GM12878 (cell line): ENCODE results near the gene WWC2. TPM values are rescaled to one million over a fixed set of nuclear protein-coding genes. Genes with fewer than 3 reads are reported as not detected.

Experiments
- ATAC-seq: fragments of 200-7000 bp; cut with Tn5 transposase; 3 replicates; pipeline ENCODE4 v1.9.1; 2020; ENCODE audit warnings: mild to moderate bottlenecking, moderate library complexity
- BruUV-seq: library from RNA; stranded (reverse); fragments of 400-500 nt; replicated peaks from 2 replicates; lab custom pipeline; 2021; lab: Mats Ljungman, UMichigan
- CTCF ChIA-PET: fragments of 300-600 bp; sonication (Branson Sonifier 250); formaldehyde crosslinking; extraction: SDS; loops from one replicate; lab custom pipeline; 2021; ENCODE audit warnings: inconsistent platforms; lab: Yijun Ruan, JAX
- POLR2A ChIA-PET: fragments of 350-600 bp; formaldehyde crosslinking; extraction: SDS; loops from one replicate; lab custom pipeline; 2021; ENCODE audit warnings: inconsistent platforms; lab: Charles Lee
- RAD21 ChIA-PET: fragments of 300-600 bp; sonication (Branson Sonifier 250); formaldehyde crosslinking; loops from one replicate; lab custom pipeline; 2023; ENCODE audit warnings: antibody characterized with exemption; ENCODE audit not compliant: unreplicated experiment; lab: Charles Lee
- SMC1A ChIA-PET: fragments of 300-600 bp; sonication (Branson Sonifier 250); formaldehyde crosslinking; loops from one replicate; lab custom pipeline; 2023; ENCODE audit not compliant: unreplicated experiment, uncharacterized antibody; lab: Charles Lee
- DNase-seq: peaks from one replicate; pipeline ENCODE4 v3.0.0-alpha.2; 2011; ENCODE audit warnings: low read depth, low spot score
- FAIRE-seq: peaks from 3 replicates; lab custom pipeline; 2011; peaks lifted over from hg19 to GRCh38; lab: Jason Lieb, UNC
- H2AFZ ChIP-seq: 2 replicates; pipeline ENCODE4 v1.6.0; 2011; ENCODE audit warnings: low read depth, low read length, control low read depth; ENCODE audit not compliant: control insufficient read depth
- H3K27ac ChIP-seq: 2 replicates; pipeline ENCODE4 v1.5.1; 2011; ENCODE audit warnings: control low read depth; ENCODE audit not compliant: control insufficient read depth, insufficient read depth
- H3K27me3 ChIP-seq, 2 experiments: replicated peaks in 1 of 2; 2 replicates each; pipeline versions ENCODE4 v1.6.0 to v1.6.1; 2011; ENCODE audit warnings: low read length in 1 of 2; ENCODE audit not compliant: control insufficient read depth in 2 of 2, insufficient read depth in 2 of 2
- H3K36me3 ChIP-seq, 2 experiments: 2 replicates each; pipeline ENCODE4 v1.5.1; 2011; ENCODE audit warnings: low read length in 1 of 2; ENCODE audit not compliant: control insufficient read depth in 2 of 2, insufficient read depth in 2 of 2
- H3K4me1 ChIP-seq: 2 replicates; pipeline ENCODE4 v1.6.1; 2011; ENCODE audit warnings: mild to moderate bottlenecking, low read length, moderate library complexity, mixed read lengths; ENCODE audit not compliant: control insufficient read depth, insufficient read depth
- H3K4me2 ChIP-seq: 2 replicates; pipeline ENCODE4 v1.6.0; 2011; ENCODE audit warnings: control low read depth; ENCODE audit not compliant: control insufficient read depth, insufficient read depth
- H3K4me3 ChIP-seq: fragments of 200-600 bp; sonication (generic); 2 replicates; pipeline ENCODE4 v1.5.1; 2016
- H3K79me2 ChIP-seq: 2 replicates; pipeline ENCODE4 v1.6.0; 2011; ENCODE audit warnings: low read length; ENCODE audit not compliant: control insufficient read depth, insufficient read depth
- H3K9ac ChIP-seq: 2 replicates; pipeline ENCODE4 v1.8.0; 2011; ENCODE audit warnings: low read length, control low read depth, mixed read lengths; ENCODE audit not compliant: control insufficient read depth, insufficient read depth
- H3K9me3 ChIP-seq: replicated peaks from 3 replicates; pipeline ENCODE4 v1.5.1; 2011; ENCODE audit warnings: mild to moderate bottlenecking, low read length; ENCODE audit not compliant: control insufficient read depth, insufficient read depth
- H4K20me1 ChIP-seq: 2 replicates; pipeline ENCODE4 v1.6.0; 2011; ENCODE audit not compliant: control insufficient read depth, insufficient read depth
- ATF7 ChIP-seq: fragments of 450-650 bp; IDR thresholded peaks from 2 replicates; pipeline ENCODE4 v1.6.1; 2016; ENCODE audit warnings: low read depth, mild to moderate bottlenecking
- CHD4 ChIP-seq: fragments of 200-600 bp; sonication (generic); IDR thresholded peaks from 2 replicates; pipeline ENCODE4 v1.6.1; 2016; ENCODE audit warnings: mild to moderate bottlenecking
- HDAC2 ChIP-seq: fragments of 200-600 bp; sonication (generic); IDR thresholded peaks from 2 replicates; pipeline ENCODE4 v1.6.1; 2017
- HDAC6 ChIP-seq: fragments of 200-600 bp; sonication (generic); IDR thresholded peaks from one replicate; pipeline ENCODE4 v1.8.0; 2017; ENCODE audit warnings: antibody characterized with exemption; ENCODE audit not compliant: unreplicated experiment
- KDM1A ChIP-seq: fragments of 200-600 bp; sonication (generic); IDR thresholded peaks from 2 replicates; pipeline ENCODE4 v1.6.1; 2016; ENCODE audit warnings: borderline replicate concordance
- MEF2A ChIP-seq: IDR thresholded peaks from 2 replicates; pipeline ENCODE4 v1.6.1; 2011; ENCODE audit warnings: low read depth, mild to moderate bottlenecking, low read length, moderate library complexity; ENCODE audit not compliant: insufficient read depth
- MYB ChIP-seq: fragments of 150-350 bp; IDR thresholded peaks from 2 replicates; pipeline ENCODE4 v1.6.1; 2014; ENCODE audit warnings: mild to moderate bottlenecking, low read depth, low read length, borderline replicate concordance
- SMARCA5 ChIP-seq: fragments of 450-650 bp; IDR thresholded peaks from 2 replicates; pipeline ENCODE4 v1.6.1; 2017; ENCODE audit warnings: mild to moderate bottlenecking
- SMC3 ChIP-seq: IDR thresholded peaks from 2 replicates; pipeline ENCODE4 v1.6.1; 2011; ENCODE audit warnings: low read length, improper control_type of control experiment, borderline replicate concordance
- WGBS: methylation state at CpG from one replicate; pipeline ENCODE4 v1.1.6; 2016; ENCODE audit warnings: low lambda C conversion rate; ENCODE audit not compliant: insufficient replicate concordance, insufficient coverage; ENCODE audit errors: missing lambda C conversion rate; 5-methylcytosine and 5-hydroxymethylcytosine counted together
- in situ Hi-C: fragments of 300-500 bp; cut with MboI; formaldehyde crosslinking; loops from 9 replicates; pipeline ENCODE4 v1.14.3; 2018; ENCODE audit warnings: mixed read lengths
- intact Hi-C: fragments of 100-400 bp; cut with micrococcal nuclease; formaldehyde crosslinking; loops from one replicate; pipeline ENCODE4 v1.14.2; 2022; ENCODE audit not compliant: unreplicated experiment
- polyA plus RNA-seq, 11 experiments: library from polyadenylated mRNA; depleted of rRNA in 4 of 11; unstranded in 6 of 11; stranded (reverse) in 5 of 11; fragments of >200 nt; fragmentation: Nextera tagmentation in 4 of 11; fragmentation: Illumina TruSeq in 1 of 11; extraction: Ambion mirVana in 4 of 11; extraction: Trizol in 1 of 11; gene quantifications; 1 replicate in 1 of 11; 2 replicates in 10 of 11; pipeline versions ENCODE4 v1.2.1 to v1.2.3, GENCODE V29; 2011 to 2016; ENCODE audit warnings: inconsistent platforms in 2 of 11, missing spikeins in 2 of 11, low read depth in 1 of 11
- total RNA-seq, 4 experiments: library from RNA; depleted of rRNA in 3 of 4; stranded (reverse); fragments of >200 nt in 3 of 4; fragmentation: Illumina TruSeq in 1 of 4; extraction: Trizol in 1 of 4; gene quantifications; 2 replicates each; pipeline versions ENCODE4 v1.2.1 to v1.2.3, GENCODE V29; 2013 to 2021
- TF ChIP-seq, protein P1 (sequence below): IDR thresholded peaks from 2 replicates; pipeline ENCODE4 v1.6.1; 2011; ENCODE audit warnings: low read depth, mild to moderate bottlenecking, low read length, moderate library complexity, borderline replicate concordance; ENCODE audit errors: extremely low read depth
- TF ChIP-seq, protein P2 (sequence below): IDR thresholded peaks from 2 replicates; pipeline ENCODE4 v1.6.1; 2011; ENCODE audit warnings: borderline replicate concordance, low read depth, mild to moderate bottlenecking, moderate library complexity, low read length; ENCODE audit not compliant: insufficient read depth, poor library complexity, severe bottlenecking
- TF ChIP-seq, protein P3 (sequence below): fragments of 450-650 bp; IDR thresholded peaks from 2 replicates; pipeline ENCODE4 v1.6.1; 2014; ENCODE audit warnings: mild to moderate bottlenecking

The WWC2 gene
- total and polyA plus RNA-seq, 10 of the 15 experiments (the other 5 are each of a cell fraction or from before 2014, with no cell fraction given) = 0.02 to 0.72 (median 0.06) TPM; not detected in 3

DNA sequence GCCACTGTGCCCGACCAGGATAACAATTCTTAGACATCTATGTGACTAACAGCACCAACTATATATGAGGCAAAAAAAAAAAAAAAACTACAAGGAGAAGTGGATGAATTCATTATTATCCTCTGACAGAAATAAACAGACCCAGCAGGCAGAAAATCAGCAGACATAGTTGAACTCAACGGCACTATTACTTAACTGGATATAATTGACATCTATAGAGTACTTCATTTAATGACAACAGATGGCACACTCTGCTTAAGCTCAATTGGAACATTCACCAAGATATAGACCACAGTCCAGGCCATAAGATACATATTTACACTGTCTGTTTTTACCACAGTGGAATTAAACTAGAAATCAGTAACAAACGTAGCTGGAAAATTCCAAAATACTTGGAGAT lies 207.8 kb downstream of the WWC2 start:
- SMC1A ChIA-PET = interaction anchor here (1.0 kb wide), 1 partner anchor 11 kb away, joined by 3 read pairs; no protein-coding TSS in a partner anchor
- TF ChIP-seq, protein P1, sequence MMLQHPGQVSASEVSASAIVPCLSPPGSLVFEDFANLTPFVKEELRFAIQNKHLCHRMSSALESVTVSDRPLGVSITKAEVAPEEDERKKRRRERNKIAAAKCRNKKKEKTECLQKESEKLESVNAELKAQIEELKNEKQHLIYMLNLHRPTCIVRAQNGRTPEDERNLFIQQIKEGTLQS = no peak
- TF ChIP-seq KDM1A (no peak), MYB (no peak), HDAC6 (no peak), MEF2A (no peak), CHD4 (no peak), SMARCA5 (no peak), ATF7 (no peak)
- no peak overlapping the region for H3K4me2 ChIP-seq

DNA sequence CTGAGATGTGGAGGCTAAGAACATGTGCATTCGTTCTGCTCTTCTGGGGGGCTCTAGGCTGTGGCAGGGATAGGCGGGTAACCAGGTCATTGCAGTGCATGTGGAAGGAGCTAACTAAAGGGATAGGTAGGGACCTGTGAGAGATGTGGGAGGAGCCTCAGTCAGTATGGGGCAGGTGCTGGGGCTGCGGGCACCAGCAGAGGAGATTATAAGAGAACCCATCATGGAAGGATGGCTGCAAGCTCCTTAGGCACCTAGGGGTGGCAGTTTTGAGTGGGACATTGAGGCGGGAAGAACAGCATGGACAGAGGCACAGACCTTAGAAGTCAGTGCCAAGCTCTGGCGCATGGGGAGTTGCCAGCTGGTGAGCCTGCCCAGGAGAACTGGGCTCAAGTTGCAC lies 213.8 kb downstream of the WWC2 start:
- Histone ChIP-seq H2AFZ (no peak overlapping the region), H3K4me3 (no peak overlapping the region), H3K9me3 (no peaks in the 10 kb centered on the region), H3K4me2 (no peak overlapping the region), H3K4me1 (no peaks in the 10 kb centered on the region), H3K27me3 (no peaks in the 10 kb centered on the region; a peak in 1 of 4 replicates), H3K79me2 (no peaks in the 10 kb centered on the region), H3K36me3 (no peaks in the 10 kb centered on the region), H3K27ac (no peak overlapping the region), H4K20me1 (no peaks in the 10 kb centered on the region), H3K9ac (no peak overlapping the region)
- intact Hi-C loops = no loop called here
- no TSS peak for BruUV-seq
- in situ Hi-C loops = no loop called here
- DNase-seq (no peak), ATAC-seq (no peak), FAIRE-seq (no peak)
- CTCF ChIA-PET = no interaction called here
- TF ChIP-seq HDAC2 (no peak), SMC3 (no peak)
- TF ChIP-seq, protein P2, sequence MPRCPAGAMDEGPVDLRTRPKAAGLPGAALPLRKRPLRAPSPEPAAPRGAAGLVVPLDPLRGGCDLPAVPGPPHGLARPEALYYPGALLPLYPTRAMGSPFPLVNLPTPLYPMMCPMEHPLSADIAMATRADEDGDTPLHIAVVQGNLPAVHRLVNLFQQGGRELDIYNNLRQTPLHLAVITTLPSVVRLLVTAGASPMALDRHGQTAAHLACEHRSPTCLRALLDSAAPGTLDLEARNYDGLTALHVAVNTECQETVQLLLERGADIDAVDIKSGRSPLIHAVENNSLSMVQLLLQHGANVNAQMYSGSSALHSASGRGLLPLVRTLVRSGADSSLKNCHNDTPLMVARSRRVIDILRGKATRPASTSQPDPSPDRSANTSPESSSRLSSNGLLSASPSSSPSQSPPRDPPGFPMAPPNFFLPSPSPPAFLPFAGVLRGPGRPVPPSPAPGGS = no peak
- TF ChIP-seq, protein P3, sequence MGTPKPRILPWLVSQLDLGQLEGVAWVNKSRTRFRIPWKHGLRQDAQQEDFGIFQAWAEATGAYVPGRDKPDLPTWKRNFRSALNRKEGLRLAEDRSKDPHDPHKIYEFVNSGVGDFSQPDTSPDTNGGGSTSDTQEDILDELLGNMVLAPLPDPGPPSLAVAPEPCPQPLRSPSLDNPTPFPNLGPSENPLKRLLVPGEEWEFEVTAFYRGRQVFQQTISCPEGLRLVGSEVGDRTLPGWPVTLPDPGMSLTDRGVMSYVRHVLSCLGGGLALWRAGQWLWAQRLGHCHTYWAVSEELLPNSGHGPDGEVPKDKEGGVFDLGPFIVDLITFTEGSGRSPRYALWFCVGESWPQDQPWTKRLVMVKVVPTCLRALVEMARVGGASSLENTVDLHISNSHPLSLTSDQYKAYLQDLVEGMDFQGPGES = no peak
- RAD21 ChIA-PET = no interaction called here
- SMC1A ChIA-PET = interaction anchor here (1.2 kb wide), 1 partner anchor 13 kb away, joined by 3 read pairs; no protein-coding TSS in a partner anchor
- POLR2A ChIA-PET = no interaction called here
- 36% methylated on average over 5 of the region's 5 CpGs for WGBS

More for the DNA sequence above, 207.8 kb downstream of the WWC2 start:
- ChIA-PET CTCF (no interaction called here), RAD21 (interaction anchor here (1.2 kb wide), 1 partner anchor 20 kb away, joined by 4 read pairs; no protein-coding TSS in a partner anchor), POLR2A (no interaction called here)
- Histone ChIP-seq H3K27me3 (no peaks in the 10 kb centered on the region), H3K9ac (no peak overlapping the region), H4K20me1 (no peaks in the 10 kb centered on the region), H3K4me1 (no peaks in the 10 kb centered on the region), H3K27ac (no peak overlapping the region), H3K36me3 (no peaks in the 10 kb centered on the region), H3K79me2 (no peaks in the 10 kb centered on the region), H3K4me3 (no peak overlapping the region), H2AFZ (no peak overlapping the region), H3K9me3 (no peaks in the 10 kb centered on the region)
- no TSS peak for BruUV-seq
- ATAC-seq (no peak), FAIRE-seq (no peak), DNase-seq (no peak)
- 26% methylated on average over 3 of the region's 3 CpGs for WGBS
- in situ Hi-C loops (no loop called here), intact Hi-C loops (no loop called here)
